SK-N-MC (cell line): Measurements from ENCODE around the gene PACSIN2.
A peak's percentile ranks its signal among the peaks of the same experiment; 100 is the strongest.
"Not testable (repeated sequence)": the region's sequence is repeated elsewhere in the genome, so short reads cannot be mapped to it uniquely, and the experiment has no call there.

Experiments
- DNase-seq: peaks from one replicate; pipeline ENCODE4 v3.0.0-alpha.2; 2011; ENCODE audit warnings: low read depth, low spot score
- H3K27ac ChIP-seq: fragments of 200-600 bp; sonication (generic); 2 replicates; pipeline ENCODE4 v1.5.1; 2016; ENCODE audit warnings: mixed run types
- H3K36me3 ChIP-seq: fragments of 200-600 bp; sonication (generic); 2 replicates; pipeline ENCODE4 v1.6.1; 2017; ENCODE audit warnings: antibody characterized with exemption, low read length, mixed read lengths; ENCODE audit not compliant: insufficient read depth
- H3K4me3 ChIP-seq: fragments of 200-600 bp; sonication (generic); 2 replicates; pipeline ENCODE4 v1.5.1; 2016
- H3K9ac ChIP-seq: fragments of 200-600 bp; sonication (generic); 2 replicates; pipeline ENCODE4 v1.8.0; 2017; ENCODE audit warnings: mixed run types, mixed read lengths; ENCODE audit not compliant: insufficient read length
- H3K9me3 ChIP-seq: fragments of 200-600 bp; sonication (generic); 2 replicates; pipeline ENCODE4 v1.6.1; 2017; ENCODE audit warnings: low read depth, mild to moderate bottlenecking, antibody characterized with exemption, low read length, moderate library complexity, mixed read lengths
- EZH2 ChIP-seq: fragments of 200-600 bp; sonication (generic); IDR thresholded peaks from one replicate; pipeline ENCODE4 v1.6.1; 2017; ENCODE audit warnings: antibody characterized with exemption
- FOXP2 ChIP-seq: optimal IDR thresholded peaks from 2 replicates; pipeline ENCODE3; 2011; ENCODE audit warnings: mild to moderate bottlenecking, moderate library complexity; ENCODE audit not compliant: insufficient read depth; ENCODE audit errors: extremely low read length, control extremely low read depth
- POLR2AphosphoS5 ChIP-seq: IDR thresholded peaks from 2 replicates; pipeline ENCODE4 v1.6.1; 2012; ENCODE audit warnings: mild to moderate bottlenecking, low read depth, low read length, borderline replicate concordance

PACSIN2 gene

DNA sequence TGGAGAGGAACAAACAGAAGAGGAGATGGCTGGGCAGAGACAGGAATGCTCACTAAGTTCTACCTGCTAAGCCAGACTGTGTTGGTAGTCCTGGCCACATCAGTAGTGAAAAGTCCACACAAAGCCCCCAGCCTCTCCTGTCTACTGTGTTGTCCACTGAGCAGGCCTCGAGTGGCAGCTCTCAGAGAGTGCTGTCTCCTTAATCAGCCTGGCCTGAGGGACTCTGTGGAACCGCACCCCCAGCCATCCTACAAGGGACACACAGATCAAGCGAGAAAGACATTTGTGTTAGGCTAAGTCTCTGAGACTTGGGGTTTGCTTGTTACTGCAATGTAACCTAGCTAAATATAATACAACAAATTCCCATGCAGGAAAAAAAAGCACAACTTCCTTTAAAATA is 71.0 kb downstream of the PACSIN2 start:
- TF ChIP-seq FOXP2 (no peak), POLR2AphosphoS5 (no peak), EZH2 (no peak)
- H3K27ac ChIP-seq, result no peak overlapping the region
- H3K9me3 ChIP-seq, result no peaks in the 10 kb centered on the region
- no peak for DNase-seq
- H3K36me3 ChIP-seq, result no peaks in the 10 kb centered on the region
- no peak overlapping the region for H3K4me3 ChIP-seq
- H3K9ac ChIP-seq, result no peak overlapping the region

DNA sequence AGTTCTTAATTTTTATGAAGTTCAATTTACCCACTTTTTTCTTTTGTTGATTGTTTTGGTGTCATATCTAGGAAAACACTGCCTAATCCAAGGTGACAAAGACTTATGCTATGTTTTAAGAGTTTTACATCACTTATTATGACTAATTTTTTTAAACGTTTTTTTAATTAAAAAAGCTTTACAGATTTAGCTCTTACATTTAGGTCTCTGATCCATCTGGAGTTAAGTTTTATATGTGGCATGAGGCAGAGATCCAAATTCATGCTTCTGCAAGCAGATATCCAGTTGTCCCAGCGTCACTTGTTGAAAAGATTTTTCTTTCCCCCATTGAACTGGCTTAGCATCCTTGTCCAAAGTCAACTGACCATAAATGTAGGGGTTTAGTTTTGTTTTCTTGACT is 72.6 kb downstream of the PACSIN2 start:
- TF ChIP-seq EZH2, result no peak
- H3K36me3 ChIP-seq, result no peaks in the 10 kb centered on the region
- H3K9ac ChIP-seq, result no peak overlapping the region
- H3K9me3 ChIP-seq, result no peaks in the 10 kb centered on the region
- no peak overlapping the region for H3K27ac ChIP-seq
- DNase-seq, result no peak
- H3K4me3 ChIP-seq, result no peak overlapping the region

DNA sequence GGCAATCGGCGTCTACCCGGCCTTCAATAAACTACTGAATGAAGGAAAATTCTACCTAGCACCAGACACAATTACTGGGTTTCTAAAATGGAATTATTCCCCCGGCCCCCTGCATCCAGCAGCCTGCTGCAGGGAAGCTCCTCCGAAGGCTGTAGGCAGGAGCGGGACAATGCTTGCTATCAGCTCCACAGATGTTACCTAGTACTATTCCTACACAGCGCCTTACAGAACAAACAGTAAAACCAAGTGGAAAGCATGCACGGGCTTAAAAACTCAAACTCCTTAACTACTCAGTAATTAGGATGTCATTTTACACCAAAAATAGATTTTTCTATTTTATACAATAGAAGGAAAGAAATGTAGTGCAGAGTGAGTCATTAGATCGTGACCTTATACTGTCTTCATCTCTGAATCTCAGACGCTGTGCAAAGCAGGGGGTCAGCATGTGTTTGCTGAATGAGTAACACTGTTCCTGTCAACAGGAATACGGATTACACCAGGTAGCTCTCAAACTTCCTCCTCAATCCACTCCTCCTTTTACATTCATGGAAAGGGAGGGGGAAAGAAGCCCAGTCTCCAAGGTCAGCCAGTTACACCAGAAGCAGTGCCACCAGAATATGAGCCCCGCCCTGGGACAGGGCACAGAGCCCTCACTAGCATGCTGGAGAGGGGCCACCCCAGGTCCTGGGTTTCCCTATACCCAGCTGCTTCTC is 74.9 kb downstream of the PACSIN2 start:
- Histone ChIP-seq H3K4me3 (no peak overlapping the region), H3K9ac (no peak overlapping the region), H3K36me3 (no peaks in the 10 kb centered on the region), H3K27ac (no peak overlapping the region), H3K9me3 (no peaks in the 10 kb centered on the region)
- no peak for DNase-seq
- TF ChIP-seq EZH2, result no peak
- TF ChIP-seq POLR2AphosphoS5, result no peak
- no peak for TF ChIP-seq FOXP2

DNA sequence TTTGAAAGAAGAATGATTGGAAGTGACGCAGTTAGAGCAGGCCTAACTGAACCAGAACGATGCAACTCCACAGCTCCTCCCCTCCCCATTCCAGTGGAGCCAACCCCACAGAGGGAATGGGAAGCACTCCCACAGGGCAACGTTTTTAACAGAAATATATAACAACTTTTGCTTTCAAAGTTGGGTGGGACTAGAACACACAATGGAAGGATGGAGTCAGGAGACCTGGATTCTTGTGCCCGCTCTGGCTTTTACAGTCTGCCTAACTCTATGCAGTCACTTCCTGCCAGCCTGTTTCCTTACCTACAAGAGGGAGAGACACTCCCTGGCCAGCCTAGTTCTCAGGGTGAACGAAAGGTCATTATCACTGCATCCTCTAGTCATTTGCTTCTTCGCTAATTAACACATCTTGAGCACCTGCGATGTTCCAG is 75.5 kb downstream of the PACSIN2 start:
- no peak for DNase-seq
- H3K27ac ChIP-seq, result peak overlapping the region; percentile 30; the same call in 1 of the 2 replicates

DNA sequence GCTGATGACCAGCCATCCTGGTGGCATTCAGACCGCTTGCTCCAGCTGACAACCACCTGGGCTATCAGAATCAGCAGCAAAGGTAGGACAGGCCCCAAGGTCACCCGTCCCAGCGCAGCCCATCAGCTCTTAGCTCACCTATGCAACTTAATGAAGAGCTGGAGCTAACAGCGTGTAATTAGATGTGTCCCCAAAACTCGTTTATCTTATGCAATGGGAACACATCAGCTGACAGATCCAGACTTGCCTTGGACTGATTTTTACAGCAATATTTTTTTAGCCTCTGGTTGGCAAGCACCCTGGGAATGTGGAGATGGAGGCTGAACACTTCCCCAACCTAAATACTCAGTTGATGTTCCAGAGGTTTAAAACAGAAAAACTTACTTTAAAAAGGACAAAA is 76.0 kb downstream of the PACSIN2 start:
- no peak for DNase-seq
- Histone ChIP-seq H3K27ac (peak overlapping the region; percentile 30; the same call in 1 of the 2 replicates), H3K9ac (no peak overlapping the region), H3K36me3 (no peaks in the 10 kb centered on the region), H3K9me3 (no peaks in the 10 kb centered on the region), H3K4me3 (no peak overlapping the region)
- TF ChIP-seq POLR2AphosphoS5, result no peak
- TF ChIP-seq FOXP2, result no peak
- TF ChIP-seq EZH2, result no peak

More for the DNA sequence above, 75.5 kb downstream of the PACSIN2 start:
- Histone ChIP-seq H3K36me3 (no peaks in the 10 kb centered on the region), H3K9me3 (no peaks in the 10 kb centered on the region), H3K4me3 (no peak overlapping the region), H3K9ac (no peak overlapping the region)
- no peak for TF ChIP-seq POLR2AphosphoS5

DNA sequence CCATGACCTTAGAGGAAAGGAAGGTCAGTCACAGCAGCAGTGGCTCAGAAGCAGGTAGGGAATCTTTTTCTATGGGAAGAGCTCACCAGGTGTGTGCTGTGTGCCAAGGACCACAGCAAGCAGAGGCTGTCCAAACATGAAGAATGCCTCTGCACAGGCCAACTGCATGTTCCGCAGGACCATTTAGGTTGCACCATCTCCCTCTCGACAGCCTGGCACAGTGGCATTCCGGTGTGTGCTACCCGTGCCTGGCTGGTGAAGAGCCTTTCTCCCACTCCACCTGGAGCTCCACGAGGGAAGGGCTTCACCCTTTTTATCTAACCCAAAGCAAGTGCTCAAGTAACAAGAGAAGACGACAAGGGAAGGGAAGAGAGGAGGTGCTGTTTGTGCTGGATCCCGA is 76.5 kb downstream of the PACSIN2 start:
- H3K9ac ChIP-seq, result no peak overlapping the region
- H3K9me3 ChIP-seq, result no peaks in the 10 kb centered on the region
- TF ChIP-seq EZH2, result no peak
- no peak for TF ChIP-seq FOXP2
- TF ChIP-seq POLR2AphosphoS5, result no peak

DNA sequence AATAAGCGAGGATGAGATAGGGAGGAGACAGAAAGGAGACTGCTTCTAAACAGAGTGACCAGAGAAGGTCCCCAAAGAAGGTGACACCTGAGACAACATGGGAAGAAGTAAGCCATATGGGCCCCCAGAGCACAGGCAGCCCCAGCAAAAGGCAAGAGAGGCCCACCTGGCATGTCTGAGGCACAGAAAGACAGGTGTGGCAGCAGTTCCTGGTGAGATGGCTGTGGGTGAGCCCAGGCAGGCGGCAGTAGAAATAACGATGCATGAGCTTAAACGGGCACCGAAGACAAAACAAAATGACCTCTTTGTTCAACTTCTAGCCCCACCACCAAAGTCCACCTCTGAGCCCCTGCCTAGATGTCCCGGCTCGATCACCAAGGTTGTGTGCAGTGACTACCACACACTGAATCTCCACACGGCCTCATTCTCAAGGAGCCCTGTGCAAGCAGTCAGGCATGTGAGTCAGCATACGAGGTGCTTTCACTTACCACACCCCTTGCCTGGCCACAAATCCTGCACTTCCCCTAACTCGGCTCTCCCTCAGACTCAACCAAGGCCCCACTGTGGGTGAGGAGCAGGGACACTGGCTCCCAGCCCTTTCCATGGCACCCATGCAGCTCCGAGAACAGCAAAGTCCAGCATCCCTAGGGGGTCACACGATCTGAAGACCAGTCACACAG is 77.6 kb downstream of the PACSIN2 start:
- Histone ChIP-seq H3K4me3 (no peak overlapping the region), H3K36me3 (no peaks in the 10 kb centered on the region), H3K9me3 (no peaks in the 10 kb centered on the region), H3K9ac (no peak overlapping the region), H3K27ac (no peak overlapping the region)
- DNase-seq, result no peak
- TF ChIP-seq POLR2AphosphoS5, result no peak
- TF ChIP-seq FOXP2, result no peak
- TF ChIP-seq EZH2, result no peak

More for the DNA sequence above, 76.5 kb downstream of the PACSIN2 start:
- H3K36me3 ChIP-seq, result no peaks in the 10 kb centered on the region
- no peak overlapping the region for H3K27ac ChIP-seq
- H3K4me3 ChIP-seq, result no peak overlapping the region
- no peak for DNase-seq

DNA sequence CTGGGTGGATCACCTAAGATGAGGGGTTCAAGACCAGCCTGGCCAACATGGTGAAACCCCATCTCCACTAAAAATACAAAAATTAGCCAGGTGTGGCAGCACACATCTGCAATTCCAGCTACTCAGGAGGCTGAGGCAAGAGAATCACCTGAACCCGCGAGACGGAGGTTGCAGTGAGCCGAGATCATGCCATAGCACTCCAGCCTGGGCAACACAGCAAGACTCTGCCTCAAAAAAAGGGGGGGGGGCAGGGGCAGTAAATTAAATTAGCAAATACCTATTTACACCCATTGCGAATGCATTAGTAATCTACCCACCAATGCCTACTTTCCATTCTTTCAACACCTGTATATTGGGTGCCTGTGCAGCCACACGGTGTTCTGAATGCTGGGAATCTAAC is 78.3 kb downstream of the PACSIN2 start:
- H3K27ac ChIP-seq, H3K36me3 ChIP-seq, H3K9ac ChIP-seq, H3K4me3 ChIP-seq, H3K9me3 ChIP-seq, DNase-seq: not testable (repeated sequence)

DNA sequence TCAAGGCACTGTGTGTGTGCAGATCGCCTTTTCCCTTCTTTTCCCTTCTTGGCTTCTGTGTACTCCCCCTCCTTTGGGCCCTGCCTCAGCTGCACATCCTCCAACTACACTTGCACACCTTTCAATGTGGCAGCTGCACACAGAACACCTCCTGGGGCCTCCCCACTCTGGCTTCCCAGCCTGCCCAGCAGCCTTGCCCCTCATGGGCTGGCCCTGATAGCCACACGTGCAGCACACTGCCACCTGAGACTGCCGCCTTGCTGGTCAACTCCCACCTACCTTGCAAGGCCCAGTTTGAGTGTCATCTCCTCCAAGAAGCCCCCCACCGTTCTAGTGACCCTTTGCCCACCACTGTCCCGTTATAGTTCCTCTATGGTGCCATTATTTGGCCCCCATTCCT is 80.6 kb downstream of the PACSIN2 start:
- Histone ChIP-seq H3K27ac (no peak overlapping the region), H3K4me3 (no peak overlapping the region), H3K9me3 (no peaks in the 10 kb centered on the region), H3K9ac (no peak overlapping the region), H3K36me3 (no peaks in the 10 kb centered on the region)
- no peak for TF ChIP-seq EZH2
- no peak for DNase-seq
